Measurements from ENCODE around the gene BBS5. TPM values are rescaled to one million over a fixed set of nuclear protein-coding genes. Genes with fewer than 3 reads are reported as not detected.

BBS5 gene
- total RNA-seq, 1 experiment from 2014 or later: 0.55 TPM

DNA sequence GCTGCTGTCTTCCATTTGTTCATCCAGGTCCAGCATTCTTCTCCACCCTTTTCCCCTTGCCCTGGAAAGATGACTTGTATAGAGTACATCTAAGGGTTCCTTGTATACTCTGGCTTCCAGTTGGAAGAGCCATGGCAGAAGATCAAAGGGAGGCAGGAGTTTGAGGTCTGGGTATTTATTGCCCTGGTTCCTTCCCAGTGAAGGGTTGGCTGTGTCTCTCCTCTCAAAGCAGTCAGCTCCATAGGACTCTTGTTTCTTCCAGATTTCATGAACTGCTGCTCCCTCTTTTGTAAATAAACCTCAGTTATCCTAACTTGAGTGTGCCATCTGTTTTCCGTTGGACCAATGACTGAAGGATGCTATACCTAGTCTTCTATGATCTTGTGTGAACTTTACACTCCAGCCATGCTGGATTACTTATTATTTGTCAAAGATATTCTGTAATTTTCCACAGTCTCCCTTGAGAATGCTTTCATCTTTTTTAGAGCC, 6.4 kb downstream of the BBS5 start:
- Histone ChIP-seq H2AK5ac (ENCODE audit: insufficient read length, low read length) (no peak overlapping the region), H3K4ac (ENCODE audit: low read depth, low read length) (no peak overlapping the region), H4K8ac (replicated peaks; ENCODE audit: insufficient read length, low read depth, low read length) (no peak overlapping the region), H3K27ac (ENCODE audit: insufficient read length, low read depth, low read length) (no peak overlapping the region), H3K23me2 (ENCODE audit: insufficient read length, low read depth, low read length, poor library complexity, severe bottlenecking) (no peaks in the 10 kb centered on the region), H3K27me3 (ENCODE audit: insufficient read depth, low read length) (peaks cover 9% of the 10 kb centered on the region; the same call in 1 of the 2 replicates), H3K23ac (ENCODE audit: insufficient read length, low read depth, low read length) (no peak overlapping the region), H3K56ac (ENCODE audit: insufficient read length, low read depth, low read length) (no peak overlapping the region), H2BK12ac (ENCODE audit: insufficient read length, low read depth, low read length) (no peak overlapping the region), H2BK15ac (ENCODE audit: low read depth, low read length) (no peak overlapping the region), H3K9me3 (ENCODE audit: control insufficient read depth, low read depth, low read length) (no peaks in the 10 kb centered on the region), H3K14ac (ENCODE audit: insufficient read depth, low read length) (no peak overlapping the region), H3K9ac (ENCODE audit: extremely low read depth, insufficient read length, low read length) (no peak overlapping the region), H4K20me1 (ENCODE audit: control insufficient read depth, insufficient read depth, insufficient read length) (no peaks in the 10 kb centered on the region), H3K18ac (ENCODE audit: insufficient read length, low read depth, low read length) (no peak overlapping the region), H3T11ph (ENCODE audit: low read length) (no peak overlapping the region), H3K79me1 (ENCODE audit: insufficient read depth, low read depth, low read length, poor library complexity, severe bottlenecking) (no peaks in the 10 kb centered on the region), H2BK20ac (ENCODE audit: low read depth, low read length, poor library complexity, severe bottlenecking) (no peak overlapping the region), H2BK120ac (ENCODE audit: low read depth, low read length, poor library complexity, severe bottlenecking) (no peak overlapping the region), H3K79me2 (ENCODE audit: insufficient read depth, low read length) (no peaks in the 10 kb centered on the region), H4K91ac (ENCODE audit: insufficient read length, low read depth, low read length) (no peak overlapping the region), H4K5ac (ENCODE audit: insufficient read length, low read depth, low read length) (no peak overlapping the region), H2AFZ (ENCODE audit: low read length) (no peak overlapping the region), H3K4me2 (ENCODE audit: insufficient read depth, insufficient read length, low read length) (no peak overlapping the region), H2BK5ac (ENCODE audit: insufficient read length, low read length) (no peak overlapping the region), H3K4me1 (ENCODE audit: insufficient read depth, low read length) (no peaks in the 10 kb centered on the region)
- Mint-ChIP-seq H3K9me3 (peaks cover 2% of the 10 kb centered on the region in 2 experiments; a peak in 4 of 5 replicates), H3K4me3 (no peak overlapping the region), H3K4me1 (no peaks in the 10 kb centered on the region), H3K27me3 (ENCODE audit: low read depth) (peaks cover 30% of the 10 kb centered on the region), H3K36me3 (ENCODE audit: insufficient read depth in 1 of 3, low read depth in 3 of 3) (peaks cover 0 to 2% (median 0%) of the 10 kb centered on the region in 3 experiments; a peak in 2 of 7 replicates), H3K27ac (no peak overlapping the region)
- TF ChIP-seq, protein P1, sequence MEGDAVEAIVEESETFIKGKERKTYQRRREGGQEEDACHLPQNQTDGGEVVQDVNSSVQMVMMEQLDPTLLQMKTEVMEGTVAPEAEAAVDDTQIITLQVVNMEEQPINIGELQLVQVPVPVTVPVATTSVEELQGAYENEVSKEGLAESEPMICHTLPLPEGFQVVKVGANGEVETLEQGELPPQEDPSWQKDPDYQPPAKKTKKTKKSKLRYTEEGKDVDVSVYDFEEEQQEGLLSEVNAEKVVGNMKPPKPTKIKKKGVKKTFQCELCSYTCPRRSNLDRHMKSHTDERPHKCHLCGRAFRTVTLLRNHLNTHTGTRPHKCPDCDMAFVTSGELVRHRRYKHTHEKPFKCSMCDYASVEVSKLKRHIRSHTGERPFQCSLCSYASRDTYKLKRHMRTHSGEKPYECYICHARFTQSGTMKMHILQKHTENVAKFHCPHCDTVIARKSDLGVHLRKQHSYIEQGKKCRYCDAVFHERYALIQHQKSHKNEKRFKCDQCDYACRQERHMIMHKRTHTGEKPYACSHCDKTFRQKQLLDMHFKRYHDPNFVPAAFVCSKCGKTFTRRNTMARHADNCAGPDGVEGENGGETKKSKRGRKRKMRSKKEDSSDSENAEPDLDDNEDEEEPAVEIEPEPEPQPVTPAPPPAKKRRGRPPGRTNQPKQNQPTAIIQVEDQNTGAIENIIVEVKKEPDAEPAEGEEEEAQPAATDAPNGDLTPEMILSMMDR (conservative IDR thresholded peaks at IDR 0.05): no peak
- no CpG with 5 or more reads among the region's 1 CpG for WGBS (ENCODE audit: extremely low coverage, insufficient read length, low lambda C conversion rate)
- DNase-seq: no peak
